A549 (cell line): Measurements from ENCODE around the gene ABCC9. TPM values are rescaled to one million over a fixed set of nuclear protein-coding genes. Genes with fewer than 3 reads are reported as not detected.

ENCODE experiments used
- ATAC-seq, 2 experiments: fragments of 200-7000 bp in 1 of 2; fragments of >200 bp in 1 of 2; cut with Nextera tagmentation in 1 of 2; cut with Tn5 transposase in 1 of 2; 3 replicates each; pipeline versions ENCODE4 v1.8.0 to v1.9.1; 2018 to 2020; ENCODE audit warnings: mild to moderate bottlenecking in 1 of 2, moderate library complexity in 1 of 2
- CTCF ChIA-PET: fragments of 300-600 bp; sonication (Branson Sonifier 250); formaldehyde crosslinking; extraction: SDS; loops from one replicate; lab custom pipeline; 2021; ENCODE audit warnings: antibody characterized with exemption, inconsistent platforms; lab: Yijun Ruan, JAX
- POLR2A ChIA-PET: fragments of 350-600 bp; formaldehyde crosslinking; extraction: SDS; loops from one replicate; lab custom pipeline; 2021; ENCODE audit warnings: antibody characterized with exemption, inconsistent platforms; lab: Yijun Ruan, JAX
- DNase-seq, 2 experiments: peaks; one replicate each; pipeline versions ENCODE4 v3.0.0 to v3.0.0-alpha.2; 2011 to 2016; ENCODE audit warnings: low read depth in 1 of 2, low spot score in 1 of 2
- FAIRE-seq: peaks from 2 replicates; lab custom pipeline; 2011; peaks lifted over from hg19 to GRCh38; lab: Jason Lieb, UNC
- H3K27ac ChIP-seq, 2 experiments: fragments of >200 bp; sonication (Bioruptor Twin); formaldehyde crosslinking; 3 replicates each; pipeline ENCODE4 v1.5.1; 2016 to 2017
- H3K4me1 ChIP-seq: fragments of >200 bp; sonication (Bioruptor Twin); formaldehyde crosslinking; 3 replicates; pipeline ENCODE4 v1.6.1; 2016
- H3K4me2 ChIP-seq: fragments of >200 bp; sonication (Bioruptor Twin); formaldehyde crosslinking; 3 replicates; pipeline ENCODE4 v1.6.1; 2016
- H3K4me3 ChIP-seq: fragments of >200 bp; sonication (Bioruptor Twin); formaldehyde crosslinking; 3 replicates; pipeline ENCODE4 v1.5.1; 2016
- H3K9me3 ChIP-seq: fragments of >200 bp; sonication (Bioruptor Twin); formaldehyde crosslinking; 3 replicates; pipeline ENCODE4 v1.6.1; 2016
- CBX8 ChIP-seq: fragments of 200-600 bp; sonication (generic); IDR thresholded peaks from 2 replicates; pipeline ENCODE4 v1.6.1; 2016
- CEBPB ChIP-seq, 2 experiments: fragments of >200 bp in 1 of 2; sonication (Bioruptor Twin) in 1 of 2; formaldehyde crosslinking in 1 of 2; IDR thresholded peaks; 2 replicates each; pipeline ENCODE4 v1.6.1; 2012 to 2016
- CHD2 ChIP-seq: fragments of 150-350 bp; IDR thresholded peaks from 2 replicates; pipeline ENCODE4 v1.6.1; 2014; ENCODE audit warnings: low read length; ENCODE audit not compliant: partially characterized antibody
- EP300 ChIP-seq, 2 experiments: fragments of >200 bp; sonication (Bioruptor Twin); formaldehyde crosslinking; IDR thresholded peaks; 2 replicates in 1 of 2; 3 replicates in 1 of 2; pipeline ENCODE4 v1.6.1; 2016 to 2017
- ESRRA ChIP-seq: fragments of 150-350 bp; IDR thresholded peaks from 2 replicates; pipeline ENCODE4 v1.6.1; 2014; ENCODE audit warnings: mild to moderate bottlenecking, low read length, borderline replicate concordance
- FOSB ChIP-seq: fragments of 250-450 bp; sonication (Bioruptor Pico); IDR thresholded peaks from 2 replicates; pipeline ENCODE4 v1.5.0; 2020; ENCODE audit warnings: mild to moderate bottlenecking, moderate library complexity
- GATA3 ChIP-seq: IDR thresholded peaks from 2 replicates; pipeline ENCODE4 v1.6.1; 2012; ENCODE audit warnings: borderline replicate concordance
- HES2 ChIP-seq: fragments of >200 bp; sonication (Bioruptor Twin); formaldehyde crosslinking; IDR thresholded peaks from 2 replicates; pipeline ENCODE4 v1.6.1; 2016
- JUN ChIP-seq, 2 experiments: fragments of >200 bp; sonication (Bioruptor Twin); formaldehyde crosslinking; IDR thresholded peaks; 2 replicates in 1 of 2; 3 replicates in 1 of 2; pipeline ENCODE4 v1.6.1; 2016 to 2017
- JUNB ChIP-seq: fragments of >200 bp; sonication (Bioruptor Twin); formaldehyde crosslinking; IDR thresholded peaks from 2 replicates; pipeline ENCODE4 v1.6.1; 2016
- NFE2L2 ChIP-seq: fragments of 150-350 bp; conservative IDR thresholded peaks from 2 replicates; pipeline ENCODE4 v1.6.1; 2014; ENCODE audit warnings: low read length
- PBX3 ChIP-seq: IDR thresholded peaks from 2 replicates; pipeline ENCODE4 v1.6.1; 2012
- RAD21 ChIP-seq, 2 experiments: fragments of >200 bp in 1 of 2; sonication (Bioruptor Twin) in 1 of 2; formaldehyde crosslinking in 1 of 2; IDR thresholded peaks in 1 of 2; conservative IDR thresholded peaks in 1 of 2; 2 replicates in 1 of 2; 3 replicates in 1 of 2; pipeline ENCODE4 v1.6.1; 2012 to 2018; ENCODE audit warnings: inconsistent platforms in 1 of 2
- RARB ChIP-seq: fragments of 250-450 bp; sonication (Bioruptor Pico); IDR thresholded peaks from 2 replicates; pipeline ENCODE4 v1.8.0; 2021; ENCODE audit warnings: mild to moderate bottlenecking, moderate library complexity
- RCOR1 ChIP-seq: fragments of 150-350 bp; IDR thresholded peaks from 2 replicates; pipeline ENCODE4 v1.6.1; 2014; ENCODE audit warnings: antibody characterized with exemption, low read length, low read depth
- RNF2 ChIP-seq: fragments of 200-600 bp; sonication (generic); IDR thresholded peaks from 2 replicates; pipeline ENCODE4 v1.6.1; 2016; ENCODE audit warnings: low read depth, mild to moderate bottlenecking, antibody characterized with exemption, moderate library complexity, borderline replicate concordance
- SREBF2 ChIP-seq: fragments of 450-650 bp; IDR thresholded peaks from 2 replicates; pipeline ENCODE4 v1.6.1; 2014; ENCODE audit warnings: mild to moderate bottlenecking, moderate library complexity
- ZFP36 ChIP-seq: fragments of 450-650 bp; IDR thresholded peaks from 2 replicates; pipeline ENCODE4 v1.6.1; 2014; ENCODE audit warnings: borderline replicate concordance; ENCODE audit not compliant: partially characterized antibody
- ZSCAN20 ChIP-seq: fragments of 250-450 bp; sonication (Bioruptor Pico); IDR thresholded peaks from 2 replicates; pipeline ENCODE4 v1.8.0; 2022; ENCODE audit warnings: mild to moderate bottlenecking, moderate library complexity
- WGBS: methylation state at CpG from one replicate; pipeline ENCODE4 v1.1.6; 2017; ENCODE audit errors: missing lambda C conversion rate; 5-methylcytosine and 5-hydroxymethylcytosine counted together
- polyA plus RNA-seq, 4 experiments: library from polyadenylated mRNA; depleted of rRNA in 3 of 4; stranded (reverse); fragments of >200 nt; fragmentation: RNase III in 1 of 4; extraction: RNeasy Plus Mini Kit Qiagen cat#74134 plus additional on column Dnase treatment in 1 of 4; gene quantifications; 2 replicates in 3 of 4; 3 replicates in 1 of 4; pipeline ENCODE4 v1.2.3, GENCODE V29; 2011 to 2017
- TF ChIP-seq, protein P1 (sequence below): fragments of 150-350 bp; IDR thresholded peaks from 2 replicates; pipeline ENCODE4 v1.6.1; 2014; ENCODE audit warnings: low read depth, mild to moderate bottlenecking, low read length

ABCC9 gene
- polyA plus RNA-seq, 2 of the 4 experiments (the other 2 are of a cell fraction) = 0.01 TPM; not detected in 1

GRCh38 chr12:21881965-21882364 is 59.3 kb downstream of the ABCC9 start:
- POLR2A ChIA-PET = no interaction called here
- no peak for TF ChIP-seq ZFP36
- TF ChIP-seq ESRRA = no peak
- no peak for TF ChIP-seq RAD21 (conservative IDR thresholded peaks at IDR 0.05 in 1 of 2, IDR thresholded peaks at IDR 0.05 in 1 of 2)
- TF ChIP-seq CBX8 = no peak
- TF ChIP-seq EP300 (IDR thresholded peaks at IDR 0.05) = no peak
- DNase-seq (no peak), ATAC-seq (no peak), FAIRE-seq (no peak)
- Histone ChIP-seq H3K9me3 (no peaks in the 10 kb centered on the region), H3K4me2 (no peak overlapping the region), H3K4me3 (no peak overlapping the region), H3K4me1 (no peaks in the 10 kb centered on the region), H3K27ac (no peak overlapping the region)
- WGBS = 33% methylated on average over 4 of the region's 4 CpGs
- CTCF ChIA-PET = interaction anchor here (1.1 to 1.3 kb wide), 2 partner anchors 12 to 135 kb away, joined by 3 read pairs; no protein-coding TSS in a partner anchor

DNA sequence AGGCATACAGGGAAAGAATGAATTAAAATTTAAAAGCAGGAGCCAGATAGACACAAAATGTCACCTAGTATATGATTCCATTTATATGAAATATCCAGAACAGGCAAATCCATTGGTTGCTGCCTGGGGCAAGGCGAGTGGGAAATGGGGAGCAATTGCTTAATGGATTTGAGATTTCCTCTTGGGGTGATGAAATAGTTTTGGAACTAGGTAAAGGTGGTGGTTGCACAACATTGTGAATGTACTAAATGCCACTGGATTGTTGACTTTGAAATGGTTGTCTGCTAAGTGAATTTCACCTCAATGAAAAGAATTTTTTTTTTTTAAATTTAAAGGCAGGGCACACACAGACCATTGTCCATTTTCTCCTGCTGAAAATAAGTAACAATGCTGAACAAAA is 61.9 kb downstream of the ABCC9 start:
- Histone ChIP-seq H3K27ac (no peak overlapping the region), H3K4me1 (no peaks in the 10 kb centered on the region), H3K4me3 (no peak overlapping the region), H3K4me2 (no peak overlapping the region), H3K9me3 (no peaks in the 10 kb centered on the region)
- FAIRE-seq = no peak
- no peak for DNase-seq
- POLR2A ChIA-PET = no interaction called here
- 33% methylated on average over 1 of the region's 1 CpG for WGBS
- TF ChIP-seq ZFP36 = no peak
- no peak for TF ChIP-seq HES2
- TF ChIP-seq RNF2 = no peak
- TF ChIP-seq CEBPB (IDR thresholded peaks at IDR 0.05) = no peak
- TF ChIP-seq JUNB = no peak
- TF ChIP-seq PBX3 = no peak
- TF ChIP-seq, protein P1, sequence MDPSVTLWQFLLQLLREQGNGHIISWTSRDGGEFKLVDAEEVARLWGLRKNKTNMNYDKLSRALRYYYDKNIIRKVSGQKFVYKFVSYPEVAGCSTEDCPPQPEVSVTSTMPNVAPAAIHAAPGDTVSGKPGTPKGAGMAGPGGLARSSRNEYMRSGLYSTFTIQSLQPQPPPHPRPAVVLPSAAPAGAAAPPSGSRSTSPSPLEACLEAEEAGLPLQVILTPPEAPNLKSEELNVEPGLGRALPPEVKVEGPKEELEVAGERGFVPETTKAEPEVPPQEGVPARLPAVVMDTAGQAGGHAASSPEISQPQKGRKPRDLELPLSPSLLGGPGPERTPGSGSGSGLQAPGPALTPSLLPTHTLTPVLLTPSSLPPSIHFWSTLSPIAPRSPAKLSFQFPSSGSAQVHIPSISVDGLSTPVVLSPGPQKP = no peak
- no peak for TF ChIP-seq SREBF2
- no peak for TF ChIP-seq CHD2
- no peak for TF ChIP-seq ZSCAN20 (CRISPR knock-in tag)
- TF ChIP-seq, all 56 proteins: peak for 0
- ATAC-seq = no peak
- CTCF ChIA-PET = no interaction called here

- H3K27ac ChIP-seq = no peak overlapping the region
- H3K9me3 ChIP-seq = no peaks in the 10 kb centered on the region; the same call in 2 of the 3 replicates
- TF ChIP-seq ESRRA (no peak), HES2 (no peak), NFE2L2 (no peak), CBX8 (no peak), RARB (CRISPR knock-in tag) (no peak), GATA3 (no peak), JUN (IDR thresholded peaks at IDR 0.05) (no peak), RCOR1 (no peak), FOSB (no peak)
- no peak overlapping the region for H3K4me2 ChIP-seq
- FAIRE-seq (no peak), DNase-seq (no peak), ATAC-seq (no peak)
- 27% methylated on average over 2 of the region's 2 CpGs for WGBS
- ChIA-PET POLR2A (interaction anchor here (0.6 kb wide), 1 partner anchor 585 kb away, joined by 4 read pairs; no protein-coding TSS in a partner anchor), CTCF (no interaction called here)
- no peaks in the 10 kb centered on the region for H3K4me1 ChIP-seq
- H3K4me3 ChIP-seq = no peak overlapping the region
Observed at GRCh38 chr12:21877293-21877982, 63.8 kb downstream of the ABCC9 start.
